ENCODE data around the gene USP24.

USP24 gene

DNA sequence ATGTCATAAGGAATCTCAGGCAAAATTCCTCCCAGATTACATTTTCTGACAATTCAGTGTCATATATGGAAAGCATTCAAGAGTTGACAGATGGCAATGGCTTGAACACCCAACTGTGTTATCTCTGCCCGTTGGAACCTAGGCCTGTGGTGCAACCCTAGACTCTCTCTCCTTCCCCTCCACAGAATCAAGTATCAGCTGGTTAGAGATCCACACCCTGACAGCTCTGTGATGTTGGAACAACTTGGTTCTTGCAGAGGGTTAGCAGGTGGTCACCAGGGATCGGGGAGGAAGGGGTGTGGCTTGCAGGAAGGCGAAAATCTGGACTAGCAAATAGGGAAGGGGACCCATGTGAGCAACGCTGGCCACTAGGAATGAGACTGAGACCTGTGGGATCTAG, 149.5 kb downstream of the USP24 start:
- no peak for DNase-seq

DNA sequence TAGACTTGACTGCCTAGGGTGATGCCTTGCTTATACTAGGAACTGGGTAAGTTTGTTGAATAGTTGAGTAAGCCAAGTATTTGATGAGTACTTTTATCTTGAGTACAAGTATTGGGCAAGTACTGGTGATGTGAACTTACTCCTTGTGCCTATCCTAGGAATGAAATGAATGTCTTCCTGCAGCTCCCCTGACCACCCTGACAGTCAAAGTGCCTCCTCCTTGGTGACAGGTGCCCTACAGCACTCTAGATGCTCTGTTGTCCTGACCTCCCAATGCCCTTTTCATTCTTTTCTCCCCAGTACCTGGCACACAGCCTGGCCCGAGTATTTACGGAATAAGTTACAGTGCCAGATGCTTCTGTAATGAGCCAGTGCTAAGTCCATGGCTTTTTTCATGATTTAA, 150.3 kb downstream of the USP24 start:
- DNase-seq = no peak

- DNase-seq = no peak
Observed at GRCh38 chr1:55064071-55064581, 151.0 kb downstream of the USP24 start.

DNA sequence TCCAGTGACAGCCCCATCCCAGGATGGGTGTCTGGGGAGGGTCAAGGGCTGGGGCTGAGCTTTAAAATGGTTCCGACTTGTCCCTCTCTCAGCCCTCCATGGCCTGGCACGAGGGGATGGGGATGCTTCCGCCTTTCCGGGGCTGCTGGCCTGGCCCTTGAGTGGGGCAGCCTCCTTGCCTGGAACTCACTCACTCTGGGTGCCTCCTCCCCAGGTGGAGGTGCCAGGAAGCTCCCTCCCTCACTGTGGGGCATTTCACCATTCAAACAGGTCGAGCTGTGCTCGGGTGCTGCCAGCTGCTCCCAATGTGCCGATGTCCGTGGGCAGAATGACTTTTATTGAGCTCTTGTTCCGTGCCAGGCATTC, 151.6 kb downstream of the USP24 start:
- no peak for DNase-seq

- DNase-seq = no peak
Observed at GRCh38 chr1:55062801-55063576, 152.2 kb downstream of the USP24 start.

DNA sequence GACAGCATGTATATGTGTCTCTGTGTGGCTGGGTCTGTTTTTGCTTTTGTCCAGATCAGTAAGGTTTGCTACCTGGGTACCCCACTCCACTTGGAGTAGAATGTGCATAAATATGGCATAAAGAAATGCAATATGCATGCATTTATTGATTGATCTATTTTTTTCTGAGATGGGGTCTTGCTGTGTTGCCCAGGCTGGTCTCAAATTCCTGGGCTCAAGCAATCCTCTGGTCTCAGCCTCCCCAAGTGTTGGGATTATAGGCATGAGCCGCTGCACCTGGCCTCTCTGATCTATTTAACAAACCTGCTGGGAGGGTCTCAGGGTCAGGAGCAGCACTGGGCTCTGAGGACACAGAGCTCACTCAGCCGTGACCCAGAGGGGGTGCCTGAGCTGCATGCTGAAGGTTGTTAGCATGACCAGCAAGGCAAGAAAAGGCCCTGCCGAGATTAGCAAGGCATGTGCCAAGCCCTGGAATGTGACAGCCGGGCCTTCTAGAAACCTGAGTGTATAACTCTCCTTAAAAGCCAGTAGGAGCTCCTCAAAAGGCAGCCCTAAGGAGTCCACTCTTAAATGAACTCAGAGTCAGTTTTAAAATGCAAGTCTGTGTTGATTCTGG, 153.3 kb downstream of the USP24 start:
- DNase-seq = no peak

DNA sequence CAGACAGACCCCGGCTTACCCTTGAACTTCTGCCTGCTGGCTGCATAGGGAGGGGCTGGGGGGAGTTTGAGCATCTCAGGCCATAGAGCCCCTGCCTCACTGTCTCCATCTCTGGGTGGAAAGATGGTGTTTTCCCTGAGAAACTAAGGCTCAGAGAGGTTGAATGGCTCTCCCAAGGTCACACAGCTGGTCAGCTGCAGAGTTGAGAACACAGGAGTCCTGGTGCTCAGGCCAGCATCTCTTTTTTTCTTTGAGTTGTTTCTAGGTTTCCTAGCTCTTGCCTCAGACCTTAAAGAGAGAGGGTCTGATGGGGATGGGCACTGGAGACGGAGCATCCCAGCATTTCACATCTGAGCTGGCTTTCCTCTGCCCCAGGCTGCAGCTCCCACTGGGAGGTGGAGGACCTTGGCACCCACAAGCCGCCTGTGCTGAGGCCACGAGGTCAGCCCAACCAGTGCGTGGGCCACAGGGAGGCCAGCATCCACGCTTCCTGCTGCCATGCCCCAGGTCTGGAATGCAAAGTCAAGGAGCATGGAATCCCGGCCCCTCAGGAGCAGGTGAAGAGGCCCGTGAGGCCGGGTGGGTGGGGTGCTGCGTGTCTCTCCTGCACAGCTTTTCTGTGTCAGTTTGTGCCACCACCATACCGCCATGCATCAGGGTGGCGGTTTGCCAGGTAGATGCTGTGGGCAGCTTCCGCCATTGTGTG, 154.0 kb downstream of the USP24 start:
- no peak for DNase-seq

DNA sequence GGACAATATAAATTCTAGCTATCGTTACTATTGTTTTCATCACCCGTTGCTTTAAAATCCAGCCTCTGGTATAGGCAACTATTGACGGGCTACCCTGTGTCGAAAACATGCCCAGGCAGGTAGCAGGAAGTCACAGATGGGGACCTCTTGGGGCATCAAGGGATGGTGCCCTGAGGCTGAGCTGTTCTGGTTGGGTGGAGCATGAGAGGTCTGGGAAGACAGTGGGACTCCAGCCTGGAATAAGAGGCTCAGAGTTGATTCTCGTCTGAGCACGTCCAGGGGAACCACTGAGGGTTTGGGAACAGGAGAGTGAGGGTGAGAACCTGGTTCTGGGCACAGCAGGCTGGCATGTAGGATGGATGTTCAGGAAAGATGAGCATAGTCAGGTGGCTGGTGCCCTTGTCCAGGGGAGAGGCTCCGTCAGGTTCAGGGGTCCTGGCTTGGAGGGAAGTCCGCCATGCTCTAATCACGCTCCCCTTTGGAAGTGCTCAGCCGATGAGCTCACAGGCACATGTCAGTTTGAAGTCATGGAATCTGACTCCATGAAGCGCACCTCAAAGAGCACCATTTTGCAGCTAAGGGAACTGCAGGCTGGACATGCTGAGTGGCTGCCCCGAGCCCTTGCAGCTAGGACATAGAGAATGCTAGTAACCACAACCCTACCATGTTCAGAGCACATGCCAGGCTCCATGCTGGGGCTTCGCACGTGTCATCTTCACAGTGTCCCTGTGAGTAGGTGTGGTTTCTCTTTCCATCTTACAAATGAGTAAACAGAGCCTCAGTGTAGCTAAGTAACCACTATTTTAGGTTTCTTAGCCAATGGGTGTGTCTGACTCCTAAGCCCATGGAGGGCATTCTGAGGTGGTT, 154.8 kb downstream of the USP24 start:
- DNase-seq = no peak

GRCh38 chr1:55059302-55060132, 155.6 kb downstream of the USP24 start:
- no peak for DNase-seq

GRCh38 chr1:55057956-55058298, 157.2 kb downstream of the USP24 start:
- DNase-seq = no peak

DNA sequence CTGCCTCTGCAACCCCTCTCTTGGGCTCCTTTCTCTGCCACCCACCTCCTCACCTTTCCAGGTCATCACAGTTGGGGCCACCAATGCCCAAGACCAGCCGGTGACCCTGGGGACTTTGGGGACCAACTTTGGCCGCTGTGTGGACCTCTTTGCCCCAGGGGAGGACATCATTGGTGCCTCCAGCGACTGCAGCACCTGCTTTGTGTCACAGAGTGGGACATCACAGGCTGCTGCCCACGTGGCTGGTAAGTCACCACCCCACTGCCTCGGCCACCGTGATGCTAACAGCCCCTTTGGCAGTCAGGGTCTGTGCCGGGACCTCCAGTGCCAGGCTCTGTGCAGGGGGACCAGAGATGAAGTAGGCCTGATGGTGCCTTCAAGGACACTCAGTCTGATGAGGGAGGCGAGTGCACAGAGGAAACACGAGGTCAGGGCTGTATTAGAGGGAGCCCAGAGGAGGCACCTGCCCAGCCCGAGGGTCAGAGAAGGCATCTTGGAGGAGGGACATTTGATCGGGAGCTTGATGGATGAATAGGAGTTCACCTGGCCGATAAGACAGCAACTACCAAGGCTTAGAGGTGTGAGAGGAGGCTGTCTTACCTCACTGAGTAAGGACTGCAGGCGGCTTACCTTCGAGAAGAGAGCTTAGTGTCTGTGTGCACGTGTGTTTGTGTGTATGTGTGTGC, 157.8 kb downstream of the USP24 start:
- no peak for DNase-seq

DNA sequence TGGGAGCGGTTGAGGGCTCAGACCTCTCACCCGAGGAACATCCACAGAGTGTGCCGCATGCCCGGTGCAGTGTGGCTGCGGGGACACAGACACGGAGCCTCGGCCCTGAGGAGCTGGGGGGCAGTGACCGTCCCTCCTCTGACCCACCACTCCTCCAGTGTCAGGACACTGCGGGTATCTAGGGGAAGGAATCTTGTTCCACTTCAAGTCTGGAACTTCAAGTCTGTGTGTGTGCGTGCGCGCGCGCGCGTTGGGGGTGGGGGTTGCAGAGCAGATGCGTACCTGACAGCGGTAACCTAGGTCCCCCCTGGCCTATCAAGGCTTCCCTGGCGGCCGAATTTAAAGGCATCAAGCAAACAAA, 158.6 kb downstream of the USP24 start:
- no peak for DNase-seq

- DNase-seq = no peak
Observed at GRCh38 chr1:55055951-55056631, 159.1 kb downstream of the USP24 start.

DNA sequence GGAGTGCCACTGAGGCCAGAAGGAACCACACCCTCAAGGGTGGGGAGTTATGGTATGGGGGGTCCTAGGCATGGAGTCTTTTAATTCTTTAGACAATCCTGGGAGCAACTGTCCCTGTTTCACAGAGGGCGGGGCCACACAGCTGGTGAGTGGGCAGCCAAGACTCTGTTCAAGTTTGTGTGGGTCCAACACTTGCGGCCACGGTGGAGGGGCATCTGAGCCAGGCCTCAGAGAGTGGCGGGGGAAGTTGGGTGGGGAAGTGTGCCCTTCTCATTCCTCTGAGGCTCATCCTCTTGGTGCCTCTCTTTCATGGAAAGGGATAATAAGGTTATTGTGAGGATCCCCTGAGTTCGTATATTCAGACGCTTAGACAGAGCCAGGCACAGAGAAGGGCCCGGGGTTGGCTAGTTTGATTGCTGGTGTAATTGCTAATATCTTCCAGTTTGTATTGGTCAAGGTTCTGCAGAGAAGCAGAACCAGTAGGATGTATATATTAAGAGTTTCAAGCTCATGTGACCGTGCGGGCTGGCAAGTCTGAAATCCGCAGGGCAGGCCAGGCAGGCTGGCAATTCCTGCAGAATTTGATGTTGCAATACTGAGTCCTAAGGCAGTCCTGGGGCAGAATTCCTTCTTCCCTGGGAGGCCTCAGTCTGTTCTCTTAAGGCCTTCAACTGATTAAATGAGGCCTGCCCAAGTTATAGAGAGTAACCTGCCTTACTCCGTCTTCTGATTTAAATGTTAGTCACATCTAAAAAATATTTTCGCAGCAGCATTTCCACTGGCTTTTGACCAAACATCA, 159.9 kb downstream of the USP24 start:
- DNase-seq = no peak

DNA sequence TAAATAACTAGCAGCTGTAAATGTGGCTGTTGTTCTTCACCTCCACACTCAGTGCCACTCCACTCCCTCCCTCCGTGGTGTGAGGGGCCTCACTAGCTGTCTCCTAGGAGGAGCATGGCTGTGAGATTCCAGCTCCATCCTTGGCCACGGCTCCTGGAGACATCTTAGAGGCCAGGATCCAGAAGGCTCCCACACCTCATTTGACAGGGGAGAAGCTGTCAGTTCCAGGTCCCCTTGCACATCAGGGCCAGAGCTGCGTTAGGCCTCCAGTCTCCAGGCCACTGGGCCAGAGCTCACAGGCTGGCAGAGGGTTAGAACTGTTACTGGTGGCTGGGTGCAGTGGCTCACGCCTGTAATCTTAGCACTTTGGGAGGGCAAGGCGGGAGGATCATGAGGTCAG, 160.8 kb downstream of the USP24 start:
- no peak for DNase-seq

- DNase-seq = no peak
Observed at GRCh38 chr1:55053265-55053954, 161.8 kb downstream of the USP24 start.

DNA sequence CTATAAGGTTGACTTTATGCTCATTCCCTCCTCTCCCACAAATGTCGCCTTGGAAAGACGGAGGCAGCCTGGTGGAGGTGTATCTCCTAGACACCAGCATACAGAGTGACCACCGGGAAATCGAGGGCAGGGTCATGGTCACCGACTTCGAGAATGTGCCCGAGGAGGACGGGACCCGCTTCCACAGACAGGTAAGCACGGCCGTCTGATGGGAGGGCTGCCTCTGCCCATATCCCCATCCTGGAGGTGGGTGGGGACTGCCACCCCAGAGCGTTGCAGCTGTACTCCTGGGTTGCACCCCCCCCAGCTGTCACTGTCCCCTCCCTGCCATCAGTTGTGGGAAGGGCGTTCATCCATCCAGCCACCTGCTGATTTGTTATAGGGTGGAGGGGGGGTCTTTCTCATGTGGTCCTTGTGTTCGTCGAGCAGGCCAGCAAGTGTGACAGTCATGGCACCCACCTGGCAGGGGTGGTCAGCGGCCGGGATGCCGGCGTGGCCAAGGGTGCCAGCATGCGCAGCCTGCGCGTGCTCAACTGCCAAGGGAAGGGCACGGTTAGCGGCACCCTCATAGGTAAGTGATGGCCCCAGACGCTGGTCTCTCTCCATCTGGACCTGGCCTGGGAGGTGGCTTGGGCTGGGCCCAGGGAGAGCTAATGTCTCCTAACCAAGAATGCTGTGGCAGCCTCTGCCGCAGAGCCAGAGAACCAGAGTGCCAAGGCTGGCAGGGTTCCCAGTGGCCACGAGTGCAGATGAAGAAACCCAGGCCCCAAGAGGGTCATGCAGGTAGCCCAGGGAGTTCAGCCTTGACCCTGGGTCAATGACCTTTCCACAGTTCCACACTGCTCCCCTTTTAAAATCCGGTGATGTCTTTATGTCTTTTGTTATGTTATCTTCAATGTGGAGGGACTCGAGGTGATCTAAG, 162.7 kb downstream of the USP24 start:
- no peak for DNase-seq

DNA sequence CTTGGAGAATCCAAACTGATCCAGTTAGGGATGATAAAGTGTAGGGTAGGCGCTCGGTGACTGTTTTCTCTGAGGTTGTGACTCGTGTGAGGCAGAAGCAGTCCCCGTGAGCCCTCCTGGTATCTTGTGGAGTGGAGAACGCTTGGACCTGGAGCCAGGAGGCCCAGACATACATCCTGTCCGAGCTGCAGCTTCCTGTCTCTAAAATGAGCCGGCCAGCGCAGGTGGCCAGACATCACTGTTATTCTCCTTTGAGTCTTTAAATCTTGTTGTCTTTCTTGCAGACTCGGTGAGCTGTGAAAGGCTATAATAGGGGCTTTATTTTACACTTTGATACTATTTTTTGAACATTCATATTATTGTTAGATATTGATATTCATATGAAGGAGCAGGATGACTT, 163.5 kb downstream of the USP24 start:
- DNase-seq = no peak

Measured in stimulated activated CD4-positive, alpha-beta T cell treated with anti-CD3 and anti-CD28 coated beads, Interleukin-4, amount 100 ng/mL, for 1 hour (primary cell).